ENCODE results near the gene DUS3L.

DUS3L gene

DNA sequence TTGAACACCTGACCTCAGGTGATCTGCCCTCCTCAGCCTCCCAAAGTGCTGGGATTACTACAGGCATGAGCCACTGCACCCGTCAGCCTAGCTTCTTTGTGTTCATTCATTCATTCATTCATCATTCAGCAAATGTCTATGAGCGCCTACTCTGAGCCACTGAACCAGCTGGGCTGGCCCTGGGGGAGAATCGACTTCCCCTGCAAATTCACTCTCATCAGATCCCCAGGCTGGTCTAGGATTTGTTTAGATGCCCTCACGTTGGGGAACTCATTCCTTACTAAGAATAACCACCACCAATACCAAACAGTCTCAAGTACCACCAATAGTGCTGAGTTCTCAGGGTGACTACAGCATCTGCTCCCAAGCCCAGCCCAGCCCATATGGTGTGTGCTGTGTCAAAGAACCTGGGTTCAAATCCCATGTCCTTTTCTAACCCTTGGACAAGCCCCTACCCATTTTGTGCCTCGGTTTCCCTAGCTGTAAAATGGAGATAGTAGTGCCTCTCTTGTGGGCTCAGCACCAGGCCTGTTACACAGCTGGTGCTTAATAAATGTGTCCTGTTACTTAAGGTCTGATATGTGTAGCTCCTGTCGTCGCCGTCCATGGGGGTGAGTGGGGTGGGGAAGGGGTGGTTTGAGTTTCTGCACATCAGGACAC, 30.7 kb upstream of the DUS3L start:
- FAIRE-seq = no peak

DNA sequence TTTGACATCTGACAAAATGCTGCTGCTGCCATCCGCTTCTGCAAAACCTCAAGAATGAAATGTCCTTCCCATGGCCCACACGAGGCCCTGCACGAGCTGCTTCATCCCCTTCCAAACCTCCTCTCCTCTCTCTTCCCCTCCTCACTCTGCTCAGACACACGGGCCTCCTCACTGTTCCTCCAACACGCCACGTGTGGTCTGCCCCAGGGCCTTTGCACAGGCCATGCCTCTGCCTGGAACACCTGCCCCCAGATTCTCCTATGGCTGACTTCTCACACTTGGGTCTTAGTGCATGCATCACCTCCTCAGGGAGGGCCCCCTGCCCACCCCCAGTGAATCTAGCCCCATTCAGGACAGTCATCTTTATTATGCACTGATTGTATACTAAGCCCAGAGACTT, 29.8 kb upstream of the DUS3L start:
- FAIRE-seq = no peak

DNA sequence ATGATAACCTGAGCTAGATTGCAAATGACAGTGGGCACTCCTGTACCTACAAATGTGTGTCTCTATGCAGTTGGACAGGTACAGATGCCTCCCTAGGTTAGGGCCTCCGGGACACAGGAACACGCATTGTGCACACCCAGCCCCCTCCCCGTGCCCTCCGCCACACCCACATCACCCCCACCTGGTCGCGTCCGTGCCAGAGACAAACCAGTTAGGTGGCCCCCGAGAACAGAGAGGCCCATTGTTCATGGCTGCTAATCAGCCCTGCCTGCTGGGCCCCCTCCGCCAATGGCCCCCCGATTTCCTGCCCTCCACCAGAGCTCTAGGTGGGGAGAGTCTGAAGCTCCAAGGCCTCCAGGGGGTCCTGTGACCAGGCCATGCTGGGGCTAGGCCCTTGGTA, 27.6 kb upstream of the DUS3L start:
- FAIRE-seq = no peak

DNA sequence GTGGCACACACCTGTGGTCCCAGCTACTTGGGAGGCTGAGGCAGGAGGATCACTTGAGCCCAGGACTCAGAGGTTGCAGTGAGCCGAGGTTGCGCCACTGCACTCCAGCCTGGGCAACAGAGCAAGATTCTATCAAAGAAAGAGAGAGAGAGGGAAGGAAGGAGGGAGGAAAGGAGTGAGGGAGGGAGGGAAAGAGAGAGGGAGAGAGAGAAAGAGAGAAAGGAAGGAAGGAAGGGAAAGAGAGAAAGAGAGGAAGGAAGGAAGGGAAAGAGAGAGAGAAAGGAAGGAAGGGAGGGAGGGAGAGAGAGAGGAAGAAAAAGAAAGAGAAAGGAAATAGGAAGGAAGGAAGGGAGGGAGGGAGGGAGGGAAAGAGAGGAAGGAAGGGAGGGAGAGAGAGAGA, 26.3 kb upstream of the DUS3L start:
- no peak for FAIRE-seq

DNA sequence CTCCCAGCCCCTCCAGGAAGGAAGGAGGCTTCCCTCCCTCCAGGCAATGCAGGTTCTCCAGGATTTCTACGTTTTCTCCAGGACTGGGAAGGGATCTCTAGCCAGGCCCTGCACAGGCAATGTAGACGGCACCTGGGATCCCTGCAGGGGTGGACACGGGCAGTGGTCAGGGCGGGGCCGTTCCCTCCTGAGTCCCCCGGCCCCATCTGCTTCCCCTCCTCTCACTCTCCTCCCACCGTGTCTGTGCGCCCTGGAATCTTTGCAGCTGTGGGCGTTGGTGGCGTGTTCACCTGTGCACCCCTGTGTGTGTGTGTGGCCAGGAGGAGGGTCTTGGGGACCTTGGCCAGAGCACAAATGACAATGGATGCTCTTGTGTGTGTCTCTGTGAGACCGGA, 23.9 kb upstream of the DUS3L start:
- no peak for FAIRE-seq

DNA sequence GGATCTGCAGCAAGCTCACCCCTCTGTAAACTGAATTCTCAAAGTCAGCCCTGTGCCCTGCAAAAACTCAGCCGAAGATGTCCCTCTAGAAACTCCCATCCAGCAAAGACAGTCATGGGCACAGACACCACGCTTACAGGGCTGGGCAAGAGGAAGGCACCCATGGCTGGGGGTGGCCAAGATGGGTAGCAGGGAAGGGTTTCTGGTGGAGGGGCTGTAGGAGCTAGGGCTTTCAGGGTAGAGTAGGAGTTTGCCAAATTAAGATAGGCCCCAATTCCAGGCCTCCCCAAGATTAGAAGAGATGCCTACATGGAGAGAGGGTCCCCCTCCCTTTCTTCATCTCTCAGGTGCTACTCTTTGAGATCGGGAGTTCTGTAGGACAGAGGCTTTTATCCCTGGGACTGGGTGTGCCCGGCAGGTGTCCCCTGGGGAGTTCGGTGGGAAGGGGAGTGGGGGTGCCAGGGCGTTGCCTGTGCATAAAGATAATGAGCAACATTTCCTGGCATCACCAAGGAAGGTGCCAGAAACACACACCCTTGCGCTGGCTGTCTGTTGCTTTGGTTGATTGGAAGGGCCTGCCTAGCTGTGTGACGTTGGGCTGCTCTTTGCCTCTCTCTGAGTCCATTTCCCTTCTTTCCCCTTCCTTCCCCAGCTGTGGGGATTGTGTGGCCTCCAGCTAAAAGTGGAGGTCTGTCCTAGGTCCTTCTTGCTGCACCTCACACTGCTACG, 23.3 kb upstream of the DUS3L start:
- no peak for FAIRE-seq

DNA sequence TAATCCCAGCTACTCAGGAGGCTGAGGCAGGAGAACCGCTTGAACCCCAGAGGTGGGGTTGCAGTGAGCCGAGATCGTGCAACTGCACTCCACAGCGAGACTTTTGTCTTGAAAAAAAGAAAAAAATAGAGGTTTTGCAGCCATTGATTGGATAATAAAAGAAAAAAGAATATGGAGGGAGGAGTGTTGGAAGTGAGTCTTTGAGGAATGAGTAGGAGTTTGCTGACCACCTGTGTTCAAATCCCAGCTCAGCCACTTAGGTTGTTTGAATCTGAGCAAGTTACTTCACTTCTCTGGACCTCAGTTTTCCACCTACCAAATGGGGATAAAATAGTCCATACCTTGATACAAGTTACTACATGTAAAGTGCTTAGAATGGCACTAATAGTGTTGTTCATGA, 20.2 kb upstream of the DUS3L start:
- FAIRE-seq = no peak

DNA sequence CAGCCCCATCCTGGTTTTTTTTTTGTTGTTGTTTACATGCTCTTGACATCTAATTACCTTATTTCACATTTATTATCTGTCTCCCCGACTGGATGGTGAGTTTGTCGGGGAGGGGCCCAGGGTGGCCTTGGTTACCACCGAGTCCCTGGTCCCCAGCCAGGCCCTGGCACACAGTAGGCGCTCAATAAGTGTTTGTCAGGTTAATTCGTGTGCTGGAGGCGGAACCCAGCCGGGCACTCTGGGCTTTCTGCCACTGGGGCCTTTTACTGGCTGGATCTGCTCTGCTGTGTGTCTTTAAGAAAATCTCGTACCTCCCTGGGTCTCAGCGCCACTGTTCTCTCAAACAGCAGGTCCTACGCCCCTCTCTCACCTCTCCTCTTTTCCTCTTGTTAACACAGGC, 18.5 kb upstream of the DUS3L start:
- no peak for FAIRE-seq

DNA sequence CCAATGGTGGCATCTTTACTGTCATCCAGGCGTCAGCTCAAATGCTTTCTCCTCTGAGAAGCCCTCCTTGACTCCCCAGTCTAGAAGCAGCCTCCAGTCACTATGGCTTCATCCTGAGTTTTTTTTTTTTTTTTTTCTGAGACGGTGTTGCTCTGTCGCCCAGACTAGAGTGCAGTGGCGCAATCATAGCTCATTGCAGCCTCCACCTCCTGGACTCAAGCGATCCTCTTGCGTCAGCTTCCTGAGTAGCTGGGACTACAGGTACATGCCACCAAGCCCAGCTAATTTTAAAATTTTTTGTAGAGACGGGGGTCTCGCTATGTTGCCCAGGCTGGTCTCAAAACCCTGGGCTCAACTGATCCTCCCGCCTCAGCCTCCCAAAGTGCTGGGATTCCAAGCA, 18.1 kb upstream of the DUS3L start:
- FAIRE-seq = no peak

DNA sequence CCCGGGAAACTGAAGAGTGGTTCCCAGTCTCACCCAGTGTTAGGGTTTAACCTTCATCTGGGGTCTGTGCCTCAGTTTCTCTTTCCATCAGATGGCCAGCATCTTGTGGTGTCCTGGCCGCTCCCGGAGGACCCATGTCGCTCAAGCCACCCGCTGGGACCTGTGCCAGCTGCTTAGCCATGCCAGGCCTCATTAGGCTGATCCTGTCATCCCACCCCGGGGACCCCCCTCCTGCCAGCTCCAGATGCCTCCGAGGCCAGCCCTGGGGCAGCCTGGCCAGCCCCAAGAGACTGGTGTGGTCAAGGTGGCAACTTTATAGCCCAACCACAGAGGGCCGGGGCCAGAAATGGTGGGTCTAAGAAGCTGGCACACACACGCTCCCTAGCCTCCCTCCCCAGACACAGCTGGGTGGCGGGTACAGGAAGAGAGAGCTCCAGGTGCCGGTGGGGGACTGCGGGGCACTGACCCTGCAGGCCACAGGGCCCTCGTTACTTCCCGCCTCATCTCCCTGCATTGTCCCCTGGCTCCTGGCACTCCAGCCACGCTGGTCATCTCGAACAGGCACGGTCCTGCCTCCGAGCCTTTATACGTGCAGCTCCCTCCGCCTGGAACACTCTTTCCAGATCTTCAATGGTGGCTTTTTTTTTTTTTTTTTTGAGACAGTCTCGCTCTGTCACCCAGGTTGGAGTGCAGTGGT, 17.3 kb upstream of the DUS3L start:
- FAIRE-seq = no peak

DNA sequence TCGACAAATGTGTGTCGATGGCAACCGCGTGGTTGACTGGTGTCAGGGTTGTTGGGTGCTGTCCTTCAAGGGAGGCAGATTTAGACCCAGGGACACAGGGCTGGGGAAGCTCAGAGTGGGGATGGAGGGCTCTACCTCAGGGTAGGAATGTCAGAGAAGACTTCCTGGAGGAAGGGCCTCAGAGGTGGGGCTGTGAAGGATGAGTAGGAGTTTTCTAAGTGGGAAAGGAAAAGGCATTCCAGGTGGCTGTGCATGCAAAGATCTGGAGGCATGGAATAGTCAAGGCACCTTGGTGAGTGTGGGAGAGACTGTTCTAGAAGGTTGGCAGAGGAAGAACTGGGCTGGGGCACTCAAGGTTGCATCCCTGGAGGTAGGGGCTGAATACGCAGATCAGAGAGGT, 15.9 kb upstream of the DUS3L start:
- FAIRE-seq = no peak

DNA sequence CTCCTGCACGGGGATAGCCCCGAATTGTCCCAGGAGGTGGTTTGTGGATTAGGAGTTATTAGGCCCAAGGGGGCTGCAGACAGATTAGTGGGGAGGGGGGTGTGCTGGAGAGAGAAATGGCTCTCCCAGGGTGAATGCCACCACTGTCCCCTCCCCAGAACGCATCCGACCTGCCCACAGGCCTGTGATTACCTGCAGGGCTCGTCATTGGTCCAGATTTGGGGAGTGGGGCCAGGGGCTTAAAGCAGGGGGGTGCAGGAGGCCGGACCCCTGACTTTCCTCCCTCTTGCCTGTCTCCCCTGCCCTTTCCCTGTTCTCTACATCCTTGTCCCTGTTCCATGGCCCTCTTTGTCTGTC, 15.1 kb upstream of the DUS3L start:
- FAIRE-seq = no peak

DNA sequence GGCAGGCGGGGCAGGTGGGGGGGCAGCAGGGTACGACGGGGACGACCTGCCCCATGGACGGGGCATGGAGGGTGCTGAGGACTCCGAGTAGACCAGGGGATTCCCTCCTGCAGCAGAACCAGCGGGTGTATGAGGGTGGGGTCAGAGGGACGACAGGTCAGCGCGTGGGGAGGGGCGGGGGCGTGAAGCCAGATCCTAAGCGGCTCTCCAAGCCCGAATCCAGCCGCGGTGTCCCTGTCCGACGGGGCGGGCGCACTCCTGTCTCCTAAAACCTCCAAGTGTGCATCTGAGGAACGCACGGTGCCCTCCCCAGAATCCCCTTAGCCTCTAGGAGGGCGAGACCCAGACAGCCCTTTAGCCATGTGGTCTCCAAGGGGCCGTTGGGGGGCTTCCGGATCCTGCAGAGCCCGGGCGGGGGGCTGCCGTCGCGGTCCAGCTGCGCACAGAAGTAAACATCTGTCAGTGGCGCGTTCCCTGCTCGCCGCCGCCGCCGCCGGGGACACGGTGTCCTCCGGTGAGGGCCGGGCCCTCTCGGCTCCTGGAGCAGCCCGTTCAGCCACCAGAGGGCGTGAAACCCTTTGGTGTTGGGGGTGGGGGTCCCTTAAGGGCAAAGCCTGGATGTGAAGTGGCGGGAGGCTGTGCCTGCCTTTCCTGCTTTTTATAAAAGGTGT, 14.6 kb upstream of the DUS3L start:
- no peak for FAIRE-seq

DNA sequence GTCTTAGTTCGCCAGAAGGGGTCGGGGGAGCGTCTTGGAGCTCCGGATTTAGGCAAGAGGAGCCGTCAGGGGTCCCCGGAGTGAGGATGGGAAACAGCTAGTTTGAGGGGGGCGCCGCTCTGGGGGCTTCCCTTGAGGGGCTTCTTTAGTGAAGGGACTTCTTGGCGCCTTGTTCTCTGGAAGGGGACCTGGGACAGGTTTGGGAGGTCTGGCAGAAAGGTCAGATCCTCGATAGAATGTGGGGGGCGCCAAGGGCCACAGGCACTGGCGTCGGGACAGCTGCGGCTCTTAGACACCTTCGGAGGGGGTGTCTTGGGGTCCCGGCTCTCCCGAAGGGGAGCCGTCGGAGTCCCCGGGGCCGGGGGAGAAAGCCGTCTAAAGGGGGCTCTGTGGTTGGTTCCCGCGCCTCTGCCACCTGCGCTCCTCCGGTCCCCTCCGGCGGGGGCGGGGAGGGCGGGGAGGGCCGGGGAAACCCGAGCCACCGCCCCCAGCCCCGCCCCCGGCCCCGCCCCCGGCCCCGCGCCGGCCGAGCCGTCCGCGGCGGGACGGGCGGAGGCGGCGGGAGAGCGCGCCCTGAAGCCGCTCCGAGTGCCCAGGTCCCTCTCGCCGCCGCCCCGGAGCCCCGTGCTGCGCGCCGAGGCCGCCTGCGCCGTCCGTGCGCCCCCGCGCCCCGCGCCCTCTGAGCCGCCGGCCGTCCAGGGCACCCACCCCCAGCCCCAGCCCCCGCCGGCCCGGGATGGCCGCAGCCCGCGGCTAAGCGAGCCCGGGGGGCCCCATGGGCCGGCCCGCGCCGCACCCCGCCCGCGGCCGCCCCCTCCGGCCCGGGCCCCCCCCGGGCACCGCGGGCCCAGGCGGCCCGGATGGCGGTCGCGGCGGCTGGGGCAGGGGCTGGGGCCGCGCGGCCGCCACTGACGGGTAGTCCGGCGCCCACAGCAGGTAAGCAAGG, 13.8 kb upstream of the DUS3L start, which contains the start of gene NRTN:
Gene NRTN, plus strand, starts transcription at position 552 of the 946 bp plus-strand sequence. CDS start 19,099 bp downstream, outside the sequence.
- no peak for FAIRE-seq

DNA sequence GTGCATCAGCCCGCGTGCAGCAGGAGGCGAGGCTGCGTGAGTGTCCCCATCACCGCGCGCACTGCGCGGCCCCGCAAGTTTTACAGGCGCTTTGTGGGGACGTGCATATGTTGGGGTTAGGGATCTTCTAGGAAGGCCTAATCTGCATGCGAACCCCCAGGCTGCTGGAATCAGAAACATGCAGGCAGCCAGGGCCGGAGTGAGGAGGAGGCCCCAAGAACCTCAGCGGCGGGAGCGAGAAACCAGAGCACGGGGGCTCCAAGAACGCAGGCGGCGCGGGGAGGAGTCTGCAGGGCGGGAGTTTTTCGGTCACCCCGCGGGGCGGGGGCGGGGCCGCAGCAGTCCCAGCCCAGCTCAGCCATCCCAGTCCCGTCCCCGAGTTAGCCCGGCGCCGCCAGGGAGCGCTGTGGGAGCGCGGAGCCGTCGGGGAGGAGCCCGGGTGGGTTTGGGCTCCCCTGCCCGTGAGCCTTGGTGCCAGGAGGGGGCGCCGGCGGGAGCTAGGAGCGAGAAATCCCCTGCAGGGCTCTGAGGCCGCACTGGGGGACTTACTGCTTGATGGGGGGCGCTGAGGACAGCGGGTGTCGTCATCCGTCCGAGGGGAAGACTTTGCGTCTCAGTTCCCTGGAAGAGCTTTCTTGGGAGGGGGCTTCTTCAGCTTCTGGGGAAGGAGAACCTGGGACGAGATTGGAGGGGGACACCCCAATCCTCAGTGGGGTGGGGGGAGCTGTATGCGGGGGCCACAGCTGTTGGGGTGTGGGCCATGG, 13.0 kb upstream of the DUS3L start:
- FAIRE-seq = peak; percentile 39

DNA sequence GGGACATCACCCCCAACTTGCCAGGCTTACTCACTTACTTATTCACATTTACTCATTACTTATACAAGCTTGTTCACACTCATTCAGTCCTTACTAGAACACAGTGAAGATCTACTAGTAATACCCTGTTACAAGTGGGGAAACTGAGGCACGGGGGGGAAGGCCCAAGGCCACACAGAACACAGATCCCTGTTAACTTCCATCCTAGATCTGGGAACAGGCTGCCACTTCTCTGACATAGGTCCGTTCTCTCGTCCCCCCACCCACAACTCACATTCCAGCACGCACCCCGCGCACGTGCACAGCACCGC, 12.4 kb upstream of the DUS3L start:
- no peak for FAIRE-seq

DNA sequence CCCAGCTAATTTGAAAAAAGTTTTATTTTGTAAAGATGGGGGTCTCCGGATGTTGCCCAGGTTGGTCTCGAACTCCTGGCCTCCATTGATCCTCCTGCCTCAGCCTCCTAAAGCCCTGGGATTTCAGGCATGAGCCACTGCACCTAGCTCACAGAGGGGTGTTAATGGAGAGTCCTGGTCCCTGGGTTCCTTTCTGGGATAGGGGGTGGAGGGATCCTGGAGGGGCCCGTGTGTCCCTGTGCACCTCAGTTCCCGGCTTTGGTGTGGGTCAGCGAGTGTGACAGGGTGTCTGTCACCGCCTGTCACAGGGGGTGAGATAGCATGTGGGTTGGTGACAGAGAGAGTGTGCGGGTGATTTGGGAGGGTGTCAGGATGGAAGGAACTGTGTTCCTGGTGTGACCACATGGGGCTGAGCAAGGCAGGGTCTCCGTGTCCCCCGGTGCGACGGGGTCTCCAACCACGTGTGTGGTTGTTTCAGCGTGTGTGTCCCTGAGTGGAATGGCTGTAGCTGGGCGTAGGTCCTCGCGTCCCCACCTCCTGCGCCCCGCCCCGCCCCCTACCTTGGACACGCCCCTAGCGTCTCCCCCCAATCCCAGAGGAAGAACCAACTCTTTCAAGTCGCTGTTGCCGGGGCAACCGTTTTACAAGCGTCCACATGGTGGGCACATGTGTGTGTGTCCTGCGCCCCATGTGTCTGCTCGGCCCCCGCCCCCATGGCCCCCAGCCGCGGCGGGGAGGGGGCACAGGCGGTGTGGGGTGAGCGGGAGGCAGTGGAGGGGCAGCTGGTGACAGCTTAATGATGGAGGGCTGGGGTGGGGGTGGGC, 11.0 kb upstream of the DUS3L start:
- FAIRE-seq = no peak

DNA sequence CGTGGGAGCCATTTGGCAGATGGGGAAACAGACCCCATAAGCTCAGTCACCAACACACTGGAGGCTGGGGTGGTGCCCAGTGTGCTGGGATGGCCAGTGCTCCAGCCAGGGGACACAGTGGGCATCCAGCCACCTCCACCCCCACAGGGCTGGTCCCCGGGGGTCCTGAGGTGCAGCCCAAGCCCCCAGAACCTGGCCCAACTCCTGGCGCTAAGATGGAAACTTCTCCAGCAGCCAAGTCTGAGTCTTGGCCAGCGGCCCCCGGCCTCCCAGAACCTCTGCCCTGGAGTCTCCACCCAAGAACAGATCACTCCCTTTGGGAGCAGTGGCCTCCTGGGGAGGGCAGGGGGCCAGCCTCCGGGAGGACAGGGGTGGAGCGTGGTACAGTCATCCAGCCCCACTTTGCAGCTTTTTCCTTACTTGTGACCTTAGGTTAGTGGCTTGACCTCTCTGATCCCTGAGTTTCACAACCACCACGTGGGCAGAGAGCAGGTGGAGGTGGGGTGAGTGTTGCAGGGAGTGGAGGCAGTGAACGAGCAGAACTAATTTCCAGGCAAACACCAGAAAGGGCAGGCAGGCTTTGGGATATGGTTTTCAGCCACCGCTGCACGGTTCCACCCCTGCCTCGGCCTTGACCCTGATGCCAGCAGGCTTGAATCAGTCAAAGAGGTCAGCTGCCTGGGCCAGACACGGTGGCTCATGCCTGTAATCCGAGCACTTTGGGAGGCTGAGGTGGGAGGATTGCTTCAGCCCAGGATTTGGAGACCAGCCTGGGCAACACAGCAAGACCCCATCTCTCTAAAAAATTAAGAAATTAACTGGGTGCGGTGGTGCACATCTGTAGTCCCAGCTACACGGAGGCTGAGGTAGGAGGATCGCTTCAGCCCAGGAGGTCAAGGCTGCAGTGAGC, 9.7 kb upstream of the DUS3L start:
- no peak for FAIRE-seq
